Smooth muscle cell (in vitro differentiated cells): ENCODE results near the gene HGS. TPM values are rescaled to one million over a fixed set of nuclear protein-coding genes. Genes with fewer than 3 reads are reported as not detected.

Experiments used
- DNase-seq: peaks from one replicate; lab custom pipeline; 2025; ENCODE audit not compliant: unreplicated experiment; lab: John Stamatoyannopoulos, UW
- H2AFZ ChIP-seq: fragments of 200-600 bp; sonication (generic); 2 replicates; pipeline ENCODE4 v1.6.0; 2016; ENCODE audit warnings: antibody characterized with exemption, low read depth, mild to moderate bottlenecking
- H3F3A ChIP-seq: fragments of 200-600 bp; sonication (generic); 2 replicates; pipeline ENCODE4 v1.6.0; 2017; ENCODE audit warnings: antibody characterized with exemption, low read depth
- H3K27ac ChIP-seq: fragments of 200-600 bp; sonication (generic); 2 replicates; pipeline ENCODE4 v1.5.1; 2016; ENCODE audit warnings: low read depth, mild to moderate bottlenecking
- H3K27me3 ChIP-seq: fragments of 200-600 bp; sonication (generic); 2 replicates; pipeline ENCODE4 v1.6.1; 2016; ENCODE audit warnings: low read depth, mild to moderate bottlenecking
- H3K36me3 ChIP-seq: fragments of 200-600 bp; sonication (generic); 2 replicates; pipeline ENCODE4 v1.5.1; 2016; ENCODE audit warnings: low read depth
- H3K4me1 ChIP-seq: fragments of 200-600 bp; sonication (generic); 2 replicates; pipeline ENCODE4 v1.5.1; 2016; ENCODE audit warnings: low read depth
- H3K4me2 ChIP-seq: fragments of 200-600 bp; sonication (generic); 2 replicates; pipeline ENCODE4 v1.6.0; 2016; ENCODE audit warnings: mild to moderate bottlenecking
- H3K4me3 ChIP-seq: fragments of 200-600 bp; sonication (generic); 2 replicates; pipeline ENCODE4 v1.5.1; 2016; ENCODE audit warnings: mild to moderate bottlenecking
- H3K79me2 ChIP-seq: fragments of 200-600 bp; sonication (generic); 2 replicates; pipeline ENCODE4 v1.6.0; 2016; ENCODE audit warnings: low read depth, mild to moderate bottlenecking
- H3K9ac ChIP-seq: fragments of 200-600 bp; sonication (generic); 2 replicates; pipeline ENCODE4 v1.6.0; 2016; ENCODE audit warnings: low read depth
- H3K9me3 ChIP-seq: fragments of 200-600 bp; sonication (generic); replicated peaks from 2 replicates; pipeline ENCODE4 v1.5.1; 2016; ENCODE audit warnings: low read depth
- H4K20me1 ChIP-seq: fragments of 200-600 bp; sonication (generic); 2 replicates; pipeline ENCODE4 v1.6.0; 2016; ENCODE audit warnings: low read depth
- CTCF ChIP-seq: fragments of 200-600 bp; sonication (generic); IDR thresholded peaks from 2 replicates; pipeline ENCODE4 v1.5.1; 2017; ENCODE audit warnings: borderline replicate concordance, mild to moderate bottlenecking, antibody characterized with exemption; ENCODE audit not compliant: insufficient read depth, poor library complexity, severe bottlenecking
- WGBS: methylation state at CpG from one replicate; pipeline ENCODE4 v1.1.7; 2016; ENCODE audit warnings: low lambda C conversion rate; 5-methylcytosine and 5-hydroxymethylcytosine counted together
- microRNA-seq: library from miRNA; unstranded; fragments of <30 nt; microRNA quantifications from one replicate; pipeline ENCODE4, GENCODE V29; 2016; ENCODE audit warnings: borderline number of aligned reads
- polyA plus RNA-seq: library from polyadenylated mRNA; unstranded; fragments of >200 nt; fragmentation: Nextera tagmentation; extraction: Ambion mirVana; gene quantifications from 2 replicates; pipeline ENCODE4 v1.2.1, GENCODE V29; 2016
- small RNA-seq: library from RNA; depleted of rRNA; stranded (forward); fragments of <200 nt; gene quantifications from one replicate; pipeline ENCODE3, GENCODE V24; 2014
- total RNA-seq: library from RNA; depleted of rRNA; stranded (reverse); fragments of >200 nt; gene quantifications from 2 replicates; pipeline ENCODE4 v1.2.3, GENCODE V29; 2014

Gene HGS
- total and polyA plus RNA-seq, 2 experiments from 2014 or later: 64.9 to 164 TPM

GRCh38 chr17:81740395-81740961 lies 56.7 kb downstream of the HGS start:
- Histone ChIP-seq H3F3A (no peaks in the 10 kb centered on the region), H3K9me3 (no peaks in the 10 kb centered on the region), H3K4me2 (no peak overlapping the region), H3K27me3 (no peaks in the 10 kb centered on the region), H3K27ac (no peak overlapping the region), H3K9ac (no peak overlapping the region), H3K79me2 (no peaks in the 10 kb centered on the region), H3K4me1 (no peaks in the 10 kb centered on the region), H3K4me3 (no peak overlapping the region), H3K36me3 (no peaks in the 10 kb centered on the region), H4K20me1 (no peaks in the 10 kb centered on the region), H2AFZ (no peak overlapping the region)
- TF ChIP-seq CTCF: no peak
- 62% methylated on average over 28 of the region's 28 CpGs for WGBS
- no peak for DNase-seq

- no peak for DNase-seq
- H2AFZ ChIP-seq: no peak overlapping the region
- H3K27me3 ChIP-seq: no peaks in the 10 kb centered on the region
- no peak overlapping the region for H3K4me2 ChIP-seq
- H3K36me3 ChIP-seq: no peaks in the 10 kb centered on the region
- H3K4me1 ChIP-seq: no peaks in the 10 kb centered on the region
- 87% methylated on average over 10 of the region's 22 CpGs for WGBS
- no peak overlapping the region for H3K4me3 ChIP-seq
- H3K79me2 ChIP-seq: no peaks in the 10 kb centered on the region
- no peaks in the 10 kb centered on the region for H4K20me1 ChIP-seq
- no peak overlapping the region for H3K9ac ChIP-seq
- no peaks in the 10 kb centered on the region for H3F3A ChIP-seq
- no peaks in the 10 kb centered on the region for H3K9me3 ChIP-seq
- TF ChIP-seq CTCF: no peak
- no peak overlapping the region for H3K27ac ChIP-seq
These were observed 57.3 kb downstream of the HGS start for GRCh38 chr17:81741049-81741593.

GRCh38 chr17:81741594-81742452 lies 58.0 kb downstream of the HGS start:
- no peak overlapping the region for H2AFZ ChIP-seq

More at GRCh38 chr17:81741594-81742452, 58.0 kb downstream of the HGS start:
- 84% methylated on average over 18 of the region's 26 CpGs for WGBS
- Histone ChIP-seq H3K4me1 (no peaks in the 10 kb centered on the region), H3K4me2 (no peak overlapping the region), H3K36me3 (no peaks in the 10 kb centered on the region), H3K79me2 (no peaks in the 10 kb centered on the region), H3F3A (no peaks in the 10 kb centered on the region), H3K4me3 (no peak overlapping the region), H3K27ac (no peak overlapping the region), H3K27me3 (no peaks in the 10 kb centered on the region), H3K9me3 (no peaks in the 10 kb centered on the region), H4K20me1 (no peaks in the 10 kb centered on the region), H3K9ac (no peak overlapping the region)
- DNase-seq: no peak
- TF ChIP-seq CTCF: no peak

Small RNA genes lying within 50 kb of the gene (microRNA-seq; reads per million reads assigned to microRNA genes)
- 2.3 reads per million for gene MIR6786

Small RNA genes lying within 50 kb of the gene (small RNA-seq; reads per million reads assigned to genes)
- gene MIR6786: 0.13 reads per million

Other genes starting within 250 kb of the HGS start
- gene ACTG1, start 171.2 kb upstream of the HGS start, total RNA-seq: 6,157 and 6,793 TPM in 2 replicates
- 5,089 and 5,332 TPM in 2 replicates for gene ACTG1, start 171.2 kb upstream of the HGS start, polyA plus RNA-seq
- 0.63 and 2.2 TPM in 2 replicates for gene FSCN2, start 155.6 kb upstream of the HGS start, total RNA-seq
- gene FSCN2, start 155.6 kb upstream of the HGS start, polyA plus RNA-seq: 0.56 and 0.72 TPM in 2 replicates
- 17.9 and 19.4 TPM in 2 replicates for gene FAAP100, start 131.7 kb upstream of the HGS start, total RNA-seq
- 25.4 and 28.5 TPM in 2 replicates for gene FAAP100, start 131.7 kb upstream of the HGS start, polyA plus RNA-seq
- 46.3 and 58.1 TPM in 2 replicates for gene NPLOC4, start 46.9 kb upstream of the HGS start, total RNA-seq
- 52.0 and 60.9 TPM in 2 replicates for gene NPLOC4, start 46.9 kb upstream of the HGS start, polyA plus RNA-seq
- gene TSPAN10, start 46.8 kb upstream of the HGS start, total RNA-seq: 0.67 and 2.6 TPM in 2 replicates
- 1.2 and 3.4 TPM in 2 replicates for gene TSPAN10, start 46.8 kb upstream of the HGS start, polyA plus RNA-seq
- 1.3 and 14.5 TPM in 2 replicates for gene PDE6G, start 27.5 kb upstream of the HGS start, total RNA-seq
- 3.2 and 5.3 TPM in 2 replicates for gene PDE6G, start 27.5 kb upstream of the HGS start, polyA plus RNA-seq
- gene OXLD1, start 17.4 kb upstream of the HGS start, total RNA-seq: 13.0 and 26.6 TPM in 2 replicates
- gene OXLD1, start 17.4 kb upstream of the HGS start, polyA plus RNA-seq: 32.1 and 32.3 TPM in 2 replicates
- 5.0 and 8.1 TPM in 2 replicates for gene CCDC137, start 17.3 kb upstream of the HGS start, total RNA-seq
- 24.6 and 30.2 TPM in 2 replicates for gene CCDC137, start 17.3 kb upstream of the HGS start, polyA plus RNA-seq
- 22.3 and 24.0 TPM in 2 replicates for gene ARL16, start 214 bp upstream of the HGS start, total RNA-seq
- gene ARL16, start 214 bp upstream of the HGS start, polyA plus RNA-seq: 62.1 and 77.3 TPM in 2 replicates
- gene MRPL12, start 19.4 kb downstream of the HGS start, total RNA-seq: 16.5 and 22.2 TPM in 2 replicates
- 83.6 and 92.4 TPM in 2 replicates for gene MRPL12, start 19.4 kb downstream of the HGS start, polyA plus RNA-seq
- gene SLC25A10, start 28.3 kb downstream of the HGS start, total RNA-seq: 8.4 and 11.3 TPM in 2 replicates
- gene SLC25A10, start 28.3 kb downstream of the HGS start, polyA plus RNA-seq: 13.0 and 21.0 TPM in 2 replicates
- not detected in 2 replicates for gene GCGR, start 120.1 kb downstream of the HGS start, total RNA-seq
- gene GCGR, start 120.1 kb downstream of the HGS start, polyA plus RNA-seq: 0.58 TPM in 1 of 2 replicates, not detected in the other
- 85.1 and 85.8 TPM in 2 replicates for gene MCRIP1, start 149.3 kb downstream of the HGS start, total RNA-seq
- gene MCRIP1, start 149.3 kb downstream of the HGS start, polyA plus RNA-seq: 194 and 208 TPM in 2 replicates
- gene PPP1R27, start 151.0 kb downstream of the HGS start, total RNA-seq: 0.58 and 3.1 TPM in 2 replicates
- 0.79 and 1.6 TPM in 2 replicates for gene PPP1R27, start 151.0 kb downstream of the HGS start, polyA plus RNA-seq
- gene P4HB, start 176.5 kb downstream of the HGS start, total RNA-seq: 1,406 and 1,593 TPM in 2 replicates
- gene P4HB, start 176.5 kb downstream of the HGS start, polyA plus RNA-seq: 1,326 and 1,526 TPM in 2 replicates
- 67.6 and 256 TPM in 2 replicates for gene ARHGDIA, start 187.3 kb downstream of the HGS start, total RNA-seq
- gene ARHGDIA, start 187.3 kb downstream of the HGS start, polyA plus RNA-seq: 353 and 360 TPM in 2 replicates
- gene ALYREF, start 207.6 kb downstream of the HGS start, total RNA-seq: 58.9 and 75.9 TPM in 2 replicates
- gene ALYREF, start 207.6 kb downstream of the HGS start, polyA plus RNA-seq: 123 and 136 TPM in 2 replicates
- gene ANAPC11, start 207.7 kb downstream of the HGS start, total RNA-seq: 147 and 222 TPM in 2 replicates
- 428 and 444 TPM in 2 replicates for gene ANAPC11, start 207.7 kb downstream of the HGS start, polyA plus RNA-seq
- gene NPB, start 218.2 kb downstream of the HGS start, total RNA-seq: 7.9 TPM in 1 of 2 replicates, not detected in the other
- 13.6 and 14.4 TPM in 2 replicates for gene NPB, start 218.2 kb downstream of the HGS start, polyA plus RNA-seq
- gene PCYT2, start 227.4 kb downstream of the HGS start, total RNA-seq: 10.3 and 11.4 TPM in 2 replicates
- gene PCYT2, start 227.4 kb downstream of the HGS start, polyA plus RNA-seq: 27.9 and 50.6 TPM in 2 replicates
- 9.5 and 19.9 TPM in 2 replicates for gene SIRT7, start 234.2 kb downstream of the HGS start, total RNA-seq
- gene SIRT7, start 234.2 kb downstream of the HGS start, polyA plus RNA-seq: 10.1 and 27.9 TPM in 2 replicates
- gene MAFG, start 243.7 kb downstream of the HGS start, total RNA-seq: 13.7 and 15.3 TPM in 2 replicates
- gene MAFG, start 243.7 kb downstream of the HGS start, polyA plus RNA-seq: 30.3 and 39.0 TPM in 2 replicates